Large intestine (tissue), 3 donors: ENCODE measurements around the gene PLXNA2. TPM values are rescaled to one million over a fixed set of nuclear protein-coding genes. Genes with fewer than 3 reads are reported as not detected.

Source experiments
- DNase-seq, 2 donors: peaks; one replicate each; pipeline versions ENCODE4 v3.0.0 to v3.0.0-alpha.2; 2013
- H3K27ac ChIP-seq: one replicate; pipeline ENCODE4 v1.5.1; 2013; ENCODE audit warnings: low read length
- H3K27me3 ChIP-seq: 2 replicates; pipeline ENCODE4 v1.6.1; 2013; ENCODE audit warnings: low read length; ENCODE audit not compliant: control insufficient read depth, insufficient read depth
- H3K36me3 ChIP-seq: 2 replicates; pipeline ENCODE4 v1.6.1; 2013; ENCODE audit warnings: low read length; ENCODE audit not compliant: control insufficient read depth, insufficient read depth
- H3K4me1 ChIP-seq: one replicate; pipeline ENCODE4 v1.6.1; 2013; ENCODE audit warnings: low read length; ENCODE audit not compliant: control insufficient read depth, insufficient read depth
- H3K4me3 ChIP-seq: one replicate; pipeline ENCODE4 v1.5.1; 2013; ENCODE audit warnings: low read length
- H3K9me3 ChIP-seq: one replicate; pipeline ENCODE4 v1.6.1; 2013; ENCODE audit warnings: mild to moderate bottlenecking, low read depth, low read length, moderate library complexity; ENCODE audit not compliant: control insufficient read depth
- WGBS: methylation state at CpG from one replicate; pipeline ENCODE4 v1.1.5; 2013; ENCODE audit warnings: low lambda C conversion rate; ENCODE audit not compliant: insufficient coverage; 5-methylcytosine and 5-hydroxymethylcytosine counted together
- polyA plus RNA-seq: library from polyadenylated mRNA; unstranded; fragments of 120-200 nt; gene quantifications from one replicate; pipeline ENCODE4 v1.2.1, GENCODE V29; 2013

Gene PLXNA2
- polyA plus RNA-seq, 1 donor, result 11.7 TPM

DNA sequence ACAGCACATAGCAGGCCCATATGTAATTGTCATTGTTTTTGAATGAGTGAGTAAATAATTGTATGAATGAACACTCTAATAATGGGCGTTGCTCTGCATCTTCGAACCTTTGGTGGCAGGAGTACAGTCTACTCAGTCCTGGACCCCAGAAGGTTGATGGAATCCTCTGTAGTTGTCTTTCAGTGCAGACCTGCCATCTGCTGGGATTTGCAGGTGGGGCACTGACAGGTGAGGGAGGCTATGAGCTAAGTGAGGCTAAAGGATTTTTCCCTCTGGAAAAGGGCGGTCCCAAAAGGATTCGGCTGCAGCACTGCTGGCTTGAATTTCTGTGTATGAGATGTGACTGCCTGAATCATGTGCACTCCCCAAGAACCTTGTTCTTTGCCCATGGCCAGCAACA lies 53.4 kb downstream of the PLXNA2 start:
- Histone ChIP-seq H3K4me3 (no peak overlapping the region), H3K27ac (no peak overlapping the region), H3K4me1 (peaks cover 7% of the 10 kb centered on the region), H3K36me3 (no peaks in the 10 kb centered on the region), H3K27me3 (no peaks in the 10 kb centered on the region), H3K9me3 (no peaks in the 10 kb centered on the region)
- DNase-seq, result no peak
- no CpG with 5 or more reads among the region's 4 CpGs for WGBS

DNA sequence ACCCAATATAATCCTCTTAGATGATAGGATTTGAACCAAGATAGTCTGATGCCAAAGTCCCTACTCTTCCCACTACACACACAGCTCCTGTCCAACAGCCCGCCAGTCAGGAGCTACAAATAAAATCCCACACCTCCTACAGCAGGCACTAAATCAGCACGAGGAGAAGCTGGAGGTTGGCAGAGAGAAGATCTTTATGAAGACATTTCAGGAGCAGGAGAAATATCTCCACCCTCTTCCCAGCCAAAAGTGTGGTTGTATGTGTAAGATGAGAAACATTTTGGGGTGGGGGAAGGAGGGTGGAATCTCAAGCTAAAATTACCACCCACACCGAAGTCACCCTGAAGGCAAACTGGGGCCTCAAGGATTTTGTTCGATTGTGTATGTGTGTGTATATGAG lies 54.5 kb downstream of the PLXNA2 start:
- no peak overlapping the region for H3K27ac ChIP-seq

DNA sequence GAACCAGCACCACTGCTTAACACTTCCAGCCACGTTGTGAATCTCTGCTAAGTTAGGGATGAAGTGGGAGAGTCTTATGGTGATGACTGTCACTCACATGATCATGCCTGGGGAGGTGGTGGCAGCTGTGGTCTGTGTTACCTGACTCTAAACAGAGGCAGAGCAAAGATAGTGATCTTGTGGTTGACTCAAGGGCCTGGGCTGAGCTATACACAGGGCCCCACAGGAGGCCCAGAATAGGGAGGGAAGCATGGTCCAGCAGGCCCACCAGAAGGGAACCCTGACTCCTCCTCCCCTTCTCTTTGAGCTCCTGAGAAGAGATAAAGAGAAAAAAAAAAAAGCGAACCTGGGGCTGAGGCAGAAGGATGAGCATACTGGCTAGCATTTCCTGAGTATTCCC lies 55.0 kb downstream of the PLXNA2 start:
- H3K36me3 ChIP-seq, result no peaks in the 10 kb centered on the region
- no peak overlapping the region for H3K27ac ChIP-seq
- no peaks in the 10 kb centered on the region for H3K9me3 ChIP-seq
- H3K4me1 ChIP-seq, result peaks cover 23% of the 10 kb centered on the region
- no peak overlapping the region for H3K4me3 ChIP-seq
- no CpG with 5 or more reads among the region's 2 CpGs for WGBS
- DNase-seq, result no peak
- H3K27me3 ChIP-seq, result no peaks in the 10 kb centered on the region

More for the DNA sequence above, 54.5 kb downstream of the PLXNA2 start:
- Histone ChIP-seq H3K27me3 (no peaks in the 10 kb centered on the region), H3K4me1 (peaks cover 18% of the 10 kb centered on the region), H3K4me3 (no peak overlapping the region), H3K9me3 (no peaks in the 10 kb centered on the region), H3K36me3 (no peaks in the 10 kb centered on the region)
- no CpG with 5 or more reads among the region's 4 CpGs for WGBS
- no peak for DNase-seq

DNA sequence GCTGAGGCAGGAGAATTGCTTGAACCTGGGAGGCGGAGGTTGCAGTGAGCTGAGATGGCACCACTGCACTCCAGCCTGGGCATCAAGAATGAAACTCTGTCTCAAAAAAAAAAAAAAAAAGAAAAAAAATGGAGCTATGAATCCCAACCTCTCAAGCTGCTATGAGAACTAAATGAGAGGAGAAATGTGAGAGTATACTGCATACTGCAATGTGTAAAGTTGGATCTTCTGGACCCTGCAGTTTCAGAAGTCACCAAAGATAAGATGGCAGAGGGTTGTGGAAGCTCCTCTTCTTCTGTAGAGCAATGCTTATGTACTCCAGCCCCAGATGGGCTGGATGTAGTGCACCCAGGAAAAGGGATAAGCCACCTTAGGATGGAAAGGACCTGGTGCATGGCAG lies 55.6 kb downstream of the PLXNA2 start:
- H3K4me1 ChIP-seq, result peaks cover 28% of the 10 kb centered on the region
- no peaks in the 10 kb centered on the region for H3K9me3 ChIP-seq
- no peaks in the 10 kb centered on the region for H3K27me3 ChIP-seq
- DNase-seq, result no peak
- no peaks in the 10 kb centered on the region for H3K36me3 ChIP-seq
- no peak overlapping the region for H3K4me3 ChIP-seq
- H3K27ac ChIP-seq, result no peak overlapping the region
- no CpG with 5 or more reads among the region's 1 CpG for WGBS

DNA sequence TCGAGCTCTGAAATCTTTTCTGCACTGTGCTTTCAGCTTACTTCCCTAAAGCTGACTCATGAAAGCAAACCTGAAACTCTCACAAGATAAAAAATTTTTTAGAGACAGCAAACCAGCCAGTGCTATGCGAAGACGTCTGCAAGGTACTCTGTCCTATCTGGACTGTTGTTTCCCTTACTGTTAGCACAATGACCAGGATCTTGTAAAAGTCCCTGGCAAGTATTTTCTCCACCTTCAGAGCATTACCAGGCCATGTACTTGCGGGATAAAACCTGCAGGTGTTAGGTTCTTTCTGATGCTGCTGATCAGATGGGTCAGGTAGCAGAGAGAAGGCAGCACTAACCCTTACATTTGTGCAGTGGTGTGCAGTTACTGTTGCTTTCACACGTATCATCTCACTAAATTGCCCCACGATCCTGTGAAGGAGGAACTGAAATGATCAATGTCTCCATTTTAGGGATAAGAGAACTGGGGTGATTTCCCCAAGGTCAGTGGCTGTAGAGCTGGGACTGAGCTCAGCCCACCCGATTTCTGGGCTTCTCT lies 56.6 kb downstream of the PLXNA2 start:
- Histone ChIP-seq H3K4me1 (peaks cover 36% of the 10 kb centered on the region), H3K27ac (no peak overlapping the region)

DNA sequence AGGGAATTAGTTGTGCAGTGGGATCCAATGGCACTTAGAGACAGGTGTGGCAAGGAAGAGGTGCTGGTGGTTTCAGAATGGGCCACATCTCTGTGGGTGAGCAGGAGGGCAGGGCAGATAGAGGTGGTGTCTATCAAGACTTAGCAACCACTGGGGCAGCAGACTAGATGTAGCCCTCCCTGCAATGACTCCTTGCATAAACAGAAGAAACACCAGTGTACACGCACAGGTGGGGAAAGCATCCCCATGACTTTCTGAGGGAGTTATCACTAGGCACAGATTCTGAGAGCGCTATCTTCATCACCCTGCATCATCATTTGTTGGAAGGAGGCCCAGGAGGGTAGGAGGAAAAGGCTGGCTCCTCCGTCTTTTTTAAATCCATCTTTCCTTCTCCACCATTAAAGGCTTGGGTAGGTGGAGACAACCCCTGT lies 58.4 kb downstream of the PLXNA2 start:
- no peaks in the 10 kb centered on the region for H3K9me3 ChIP-seq
- no peak overlapping the region for H3K27ac ChIP-seq
- no peak for DNase-seq
- H3K27me3 ChIP-seq, result no peaks in the 10 kb centered on the region
- peaks cover 52% of the 10 kb centered on the region for H3K4me1 ChIP-seq
- H3K36me3 ChIP-seq, result no peaks in the 10 kb centered on the region
- no peak overlapping the region for H3K4me3 ChIP-seq
- 92% methylated on average over 2 of the region's 3 CpGs for WGBS

More for the DNA sequence above, 56.6 kb downstream of the PLXNA2 start:
- H3K36me3 ChIP-seq, result no peaks in the 10 kb centered on the region
- no CpG with 5 or more reads among the region's 7 CpGs for WGBS
- no peak overlapping the region for H3K4me3 ChIP-seq
- no peak for DNase-seq
- no peaks in the 10 kb centered on the region for H3K9me3 ChIP-seq
- H3K27me3 ChIP-seq, result no peaks in the 10 kb centered on the region

DNA sequence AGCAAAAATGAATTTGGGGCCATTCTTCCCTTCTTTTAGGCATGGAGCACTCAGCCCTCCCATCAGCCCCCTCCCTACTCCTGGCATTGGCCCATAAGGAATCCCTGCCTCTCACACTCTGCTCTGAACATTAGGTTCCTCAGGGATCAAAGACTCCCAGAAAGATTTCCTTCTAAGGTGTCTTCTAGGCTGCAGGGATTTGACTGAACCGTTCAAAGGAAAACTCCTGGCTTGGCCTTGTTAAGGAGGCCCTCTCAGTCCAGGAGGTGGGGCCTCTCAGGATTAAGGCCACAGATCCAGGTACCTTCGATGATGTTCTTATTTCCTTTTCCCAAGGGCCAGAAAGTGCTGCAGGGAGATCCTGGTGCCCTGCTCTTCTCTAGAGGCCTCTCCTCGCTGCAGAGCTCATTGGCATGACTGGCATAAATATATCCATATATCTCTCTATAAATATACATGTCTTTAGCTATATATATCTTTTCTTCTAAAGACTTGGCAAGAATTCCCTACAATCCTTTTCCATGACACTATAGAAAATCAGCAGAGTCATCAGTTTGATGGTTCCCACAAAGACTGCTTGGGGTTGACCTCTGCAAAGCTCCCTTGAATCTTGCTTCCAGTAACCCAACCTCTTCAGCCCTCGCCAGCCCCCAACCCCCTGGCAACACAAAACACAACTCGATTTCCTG lies 59.1 kb downstream of the PLXNA2 start:
- Histone ChIP-seq H3K27ac (peak overlapping the region; percentile 74), H3K4me3 (no peak overlapping the region), H3K9me3 (no peaks in the 10 kb centered on the region), H3K27me3 (no peaks in the 10 kb centered on the region), H3K36me3 (no peaks in the 10 kb centered on the region), H3K4me1 (peaks cover 59% of the 10 kb centered on the region)
- no peak for DNase-seq
- 100% methylated on average over 1 of the region's 5 CpGs for WGBS

DNA sequence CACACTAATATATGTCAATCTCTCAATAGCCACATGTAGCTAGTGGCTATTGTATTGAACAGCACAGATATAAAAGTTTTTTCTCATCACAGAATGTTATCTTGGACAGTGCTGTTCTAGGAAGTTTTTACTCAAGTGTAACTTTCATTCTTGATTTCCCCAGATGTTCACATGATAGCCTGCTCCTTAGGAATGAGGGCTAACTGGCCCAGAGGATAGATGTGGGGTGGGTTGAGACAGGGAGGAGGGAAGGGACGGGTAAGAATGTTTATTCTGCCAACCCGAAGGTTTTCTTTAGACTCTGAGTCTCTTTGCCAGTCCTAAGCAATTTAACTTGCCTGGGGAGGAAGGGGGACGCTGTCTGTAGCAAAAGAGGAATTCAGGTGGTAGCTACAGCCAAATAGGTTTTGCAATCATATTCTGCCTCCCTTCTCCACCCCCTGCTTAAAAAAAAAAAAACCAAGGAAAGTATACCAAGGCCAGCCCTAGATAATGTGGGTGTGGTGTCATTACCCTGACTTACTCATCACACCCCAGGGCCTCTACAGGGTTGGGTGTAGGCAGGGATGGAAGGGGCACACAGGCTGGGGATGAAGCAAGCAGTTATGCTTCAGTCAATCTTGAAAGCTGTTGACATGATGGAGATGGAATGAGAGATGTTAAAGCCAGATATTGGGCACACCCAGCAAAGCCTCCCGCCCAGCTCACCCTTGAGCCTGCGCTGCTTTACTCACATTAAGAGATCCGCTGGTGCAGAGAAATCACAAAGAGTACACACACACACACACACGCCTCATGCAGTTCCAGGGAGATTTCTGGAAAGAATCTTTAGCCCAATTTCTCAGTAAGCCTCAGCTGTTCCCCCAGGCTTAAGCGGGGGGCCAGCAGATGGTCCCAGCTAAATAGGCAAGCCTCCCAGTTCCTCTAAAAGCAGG lies 59.9 kb downstream of the PLXNA2 start:
- Histone ChIP-seq H3K27ac (peak overlapping the region; percentile 74), H3K27me3 (no peaks in the 10 kb centered on the region), H3K4me3 (no peak overlapping the region), H3K9me3 (no peaks in the 10 kb centered on the region), H3K36me3 (no peaks in the 10 kb centered on the region), H3K4me1 (peaks cover 68% of the 10 kb centered on the region)
- DNase-seq, result peak; percentile 87 to 92
- WGBS, result no CpG with 5 or more reads among the region's 8 CpGs

DNA sequence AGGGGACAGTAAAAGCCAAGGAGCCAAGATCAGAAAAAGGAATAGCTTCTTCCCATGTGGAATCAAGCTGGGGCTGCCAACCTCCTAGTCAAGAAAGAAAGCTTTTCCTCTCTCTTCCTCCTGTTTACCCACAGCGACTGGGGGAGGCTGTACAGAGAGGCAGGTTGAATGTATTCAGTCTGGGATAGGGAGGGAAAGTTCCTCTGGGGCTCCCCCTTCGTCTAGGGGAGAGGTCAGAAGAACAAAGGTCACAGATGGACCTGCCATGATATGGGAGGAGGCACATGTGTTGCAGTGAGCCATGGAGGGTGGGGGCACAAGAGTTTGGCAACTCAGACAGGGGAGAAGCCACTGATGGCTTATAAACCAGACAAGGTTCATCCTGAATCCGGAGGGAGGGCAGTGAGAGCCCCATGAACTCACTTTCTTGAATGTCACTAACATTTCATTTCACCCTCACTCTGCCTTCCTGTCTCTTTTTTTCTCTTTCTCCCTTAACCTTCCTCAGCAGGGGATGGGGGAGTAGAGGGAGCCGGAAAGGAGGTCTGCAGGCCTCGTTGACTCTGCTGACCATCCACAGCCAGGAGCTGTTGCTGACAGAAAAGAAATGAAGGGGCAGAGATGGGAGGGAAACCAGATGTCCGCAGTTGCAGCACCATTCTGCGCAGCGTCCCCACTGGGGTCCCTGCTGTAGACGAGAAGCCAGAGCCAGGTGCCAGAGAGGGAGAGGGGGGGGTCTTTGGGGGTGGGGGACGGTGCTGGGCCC lies 61.1 kb downstream of the PLXNA2 start:
- H3K9me3 ChIP-seq, result no peaks in the 10 kb centered on the region
- DNase-seq, result peak; percentile 47 to 83
- peaks cover 80% of the 10 kb centered on the region for H3K4me1 ChIP-seq
- H3K27me3 ChIP-seq, result no peaks in the 10 kb centered on the region
- no peak overlapping the region for H3K4me3 ChIP-seq
- WGBS, result 0% methylated on average over 1 of the region's 10 CpGs
- no peak overlapping the region for H3K27ac ChIP-seq
- no peaks in the 10 kb centered on the region for H3K36me3 ChIP-seq

DNA sequence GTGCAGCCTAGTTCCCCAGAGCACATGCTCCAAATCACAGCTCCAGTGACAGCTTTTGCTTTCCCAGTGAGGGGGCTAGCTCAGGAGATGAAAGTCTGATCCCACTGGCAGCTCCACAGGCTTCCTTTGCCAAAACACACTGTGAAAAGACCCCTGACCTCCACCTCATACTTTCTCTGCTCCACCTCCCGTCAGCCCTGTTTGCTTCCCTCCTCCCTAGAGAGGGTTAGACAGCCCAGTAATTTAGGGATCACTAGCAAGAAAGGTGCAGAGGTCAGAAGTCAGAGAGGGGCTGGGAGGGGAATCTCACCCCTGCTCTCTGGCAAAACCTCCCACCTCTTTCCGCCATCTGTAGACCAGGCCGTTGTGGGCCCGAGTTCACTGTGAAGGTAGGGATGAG lies 62.8 kb downstream of the PLXNA2 start:
- no peaks in the 10 kb centered on the region for H3K27me3 ChIP-seq
- no CpG with 5 or more reads among the region's 4 CpGs for WGBS
- DNase-seq, result no peak
- H3K4me1 ChIP-seq, result peaks cover 90% of the 10 kb centered on the region
- no peak overlapping the region for H3K27ac ChIP-seq
- no peaks in the 10 kb centered on the region for H3K9me3 ChIP-seq
- no peak overlapping the region for H3K4me3 ChIP-seq
- no peaks in the 10 kb centered on the region for H3K36me3 ChIP-seq
